SJSA1 (cell line): Measurements from ENCODE around the gene LHFPL2. TPM values are rescaled to one million over a fixed set of nuclear protein-coding genes. Genes with fewer than 3 reads are reported as not detected.

Experiments used
- DNase-seq, 2 experiments: peaks; one replicate each; pipeline ENCODE4 v3.0.0-alpha.2; 2015 to 2020; ENCODE audit warnings: low spot score in 2 of 2, low read depth in 1 of 2
- H3K27ac ChIP-seq: fragments of 250-450 bp; sonication (Bioruptor Pico); 2 replicates; pipeline ENCODE4 v1.5.1; 2020; ENCODE audit warnings: mild to moderate bottlenecking, moderate library complexity
- H3K27me3 ChIP-seq: fragments of 250-450 bp; sonication (Bioruptor Pico); replicated peaks from 2 replicates; pipeline ENCODE4 v1.5.1; 2020; ENCODE audit warnings: mild to moderate bottlenecking, moderate library complexity
- H3K36me3 ChIP-seq: fragments of 250-450 bp; sonication (Bioruptor Pico); 2 replicates; pipeline ENCODE4 v1.5.1; 2020; ENCODE audit warnings: mild to moderate bottlenecking
- H3K4me1 ChIP-seq: fragments of 250-450 bp; sonication (Bioruptor Pico); replicated peaks from 2 replicates; pipeline ENCODE4 v1.6.1; 2021; ENCODE audit warnings: mild to moderate bottlenecking
- H3K4me3 ChIP-seq: fragments of 250-450 bp; sonication (Bioruptor Pico); 2 replicates; pipeline ENCODE4 v1.5.1; 2020; ENCODE audit warnings: mild to moderate bottlenecking
- H3K9me3 ChIP-seq: fragments of 250-450 bp; sonication (Bioruptor Pico); replicated peaks from 2 replicates; pipeline ENCODE4 v1.5.1; 2020; ENCODE audit warnings: mild to moderate bottlenecking
- total RNA-seq: library from RNA; depleted of rRNA; stranded (reverse); fragments of >200 nt; shearing (Covaris generic); gene quantifications from 2 replicates; pipeline ENCODE4 v1.2.3, GENCODE V29; 2014

LHFPL2 gene
- total RNA-seq, 1 experiment from 2014 or later: 19.3 TPM

DNA sequence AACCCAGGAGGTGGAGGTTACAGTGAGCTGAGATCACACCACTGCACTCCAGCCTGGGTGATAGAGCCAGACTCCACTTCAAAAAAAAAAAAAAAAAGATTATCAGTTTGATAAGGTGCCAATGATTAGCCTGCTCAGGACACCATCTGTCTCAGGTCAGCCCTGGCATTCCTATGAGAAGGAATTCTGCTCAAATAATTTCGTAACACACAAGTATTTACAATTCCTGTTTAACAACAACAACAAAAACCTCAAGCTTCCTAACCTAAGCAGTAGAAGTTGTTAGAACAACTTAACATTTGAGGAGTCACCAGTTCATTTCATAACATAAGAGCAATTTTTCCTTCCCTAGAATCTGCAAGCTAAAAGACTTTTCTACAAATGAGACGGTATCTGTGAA is 85.0 kb downstream of the LHFPL2 start:
- Histone ChIP-seq H3K9me3 (no peaks in the 10 kb centered on the region), H3K4me1 (peaks cover 23% of the 10 kb centered on the region), H3K27ac (no peak overlapping the region), H3K4me3 (no peak overlapping the region), H3K27me3 (no peaks in the 10 kb centered on the region), H3K36me3 (no peaks in the 10 kb centered on the region)
- DNase-seq: no peak

DNA sequence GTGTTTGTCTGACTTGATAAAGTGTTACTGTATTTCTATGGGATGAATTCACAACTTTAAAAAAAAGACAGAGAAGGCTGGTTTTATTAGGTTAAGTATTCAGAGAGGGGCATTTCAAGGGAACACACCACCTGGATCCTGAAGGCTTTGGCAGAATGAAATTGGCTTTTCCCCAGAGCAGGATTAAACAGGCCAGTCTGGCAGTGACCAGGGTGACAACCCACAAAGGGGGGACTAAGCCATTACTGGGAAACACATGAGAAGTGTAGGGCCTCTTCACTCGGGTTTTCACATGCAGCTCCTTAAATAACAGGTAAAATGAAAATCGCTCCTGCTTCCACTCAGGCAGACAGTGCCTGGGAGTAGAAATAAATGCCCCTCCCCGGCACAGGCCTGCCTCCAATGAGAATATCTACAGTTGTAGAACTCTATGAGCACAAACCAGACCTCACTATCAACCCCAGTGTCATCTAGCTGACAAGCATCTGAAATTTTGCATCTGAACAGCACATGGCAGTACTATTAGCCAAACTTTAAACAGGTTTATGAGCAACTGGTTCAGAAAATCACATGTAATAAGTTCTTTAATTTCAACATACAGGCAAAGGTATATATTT is 85.8 kb downstream of the LHFPL2 start:
- Histone ChIP-seq H3K9me3 (no peaks in the 10 kb centered on the region), H3K27ac (no peak overlapping the region), H3K4me1 (peaks cover 16% of the 10 kb centered on the region), H3K36me3 (no peaks in the 10 kb centered on the region), H3K4me3 (no peak overlapping the region), H3K27me3 (no peaks in the 10 kb centered on the region)
- no peak for DNase-seq

DNA sequence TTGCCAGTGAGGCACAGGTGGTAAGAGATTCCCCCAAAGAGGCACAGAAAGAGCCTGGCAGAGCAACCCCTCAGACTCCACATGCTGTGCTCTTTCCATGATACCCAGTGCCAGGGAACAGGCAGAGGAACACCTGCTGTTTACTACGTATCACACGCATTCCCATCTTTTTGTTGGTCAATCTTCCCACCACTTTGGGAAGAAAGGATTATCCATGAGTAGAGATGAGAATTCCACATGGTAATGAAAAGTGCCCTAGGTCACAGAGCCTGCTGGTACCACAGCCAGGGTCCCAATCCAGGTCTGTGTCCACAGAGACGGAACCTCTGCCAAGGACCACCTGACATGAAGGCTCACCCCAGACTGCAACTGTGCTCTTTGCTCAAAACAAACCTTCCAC is 86.6 kb downstream of the LHFPL2 start:
- Histone ChIP-seq H3K9me3 (no peaks in the 10 kb centered on the region), H3K4me3 (no peak overlapping the region), H3K4me1 (peaks cover 7% of the 10 kb centered on the region), H3K27me3 (no peaks in the 10 kb centered on the region), H3K36me3 (no peaks in the 10 kb centered on the region), H3K27ac (no peak overlapping the region)
- no peak for DNase-seq

DNA sequence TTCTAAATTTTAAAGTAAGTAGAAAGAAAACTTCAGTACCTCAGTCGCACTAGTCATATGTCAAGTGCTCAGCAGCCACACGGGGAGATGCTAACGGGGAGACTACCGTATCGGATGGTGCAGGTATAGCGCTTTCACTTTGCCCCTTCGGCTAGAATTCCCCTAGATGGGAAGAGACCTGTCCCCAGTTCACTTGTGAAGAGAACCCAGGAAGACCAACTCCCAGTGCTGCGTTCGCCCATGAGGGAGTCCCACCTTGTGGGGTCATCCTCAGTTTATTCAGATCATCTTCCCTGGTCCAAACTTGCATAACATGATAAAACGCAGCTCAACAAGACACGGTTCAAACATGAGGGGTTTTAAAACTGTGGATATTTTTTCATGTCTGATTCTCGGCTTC is 87.3 kb downstream of the LHFPL2 start:
- H3K4me3 ChIP-seq: no peak overlapping the region
- no peak overlapping the region for H3K27ac ChIP-seq
- H3K4me1 ChIP-seq: no peaks in the 10 kb centered on the region; the same call in 1 of the 2 replicates
- no peak for DNase-seq
- no peaks in the 10 kb centered on the region for H3K36me3 ChIP-seq
- H3K27me3 ChIP-seq: no peaks in the 10 kb centered on the region
- H3K9me3 ChIP-seq: no peaks in the 10 kb centered on the region

DNA sequence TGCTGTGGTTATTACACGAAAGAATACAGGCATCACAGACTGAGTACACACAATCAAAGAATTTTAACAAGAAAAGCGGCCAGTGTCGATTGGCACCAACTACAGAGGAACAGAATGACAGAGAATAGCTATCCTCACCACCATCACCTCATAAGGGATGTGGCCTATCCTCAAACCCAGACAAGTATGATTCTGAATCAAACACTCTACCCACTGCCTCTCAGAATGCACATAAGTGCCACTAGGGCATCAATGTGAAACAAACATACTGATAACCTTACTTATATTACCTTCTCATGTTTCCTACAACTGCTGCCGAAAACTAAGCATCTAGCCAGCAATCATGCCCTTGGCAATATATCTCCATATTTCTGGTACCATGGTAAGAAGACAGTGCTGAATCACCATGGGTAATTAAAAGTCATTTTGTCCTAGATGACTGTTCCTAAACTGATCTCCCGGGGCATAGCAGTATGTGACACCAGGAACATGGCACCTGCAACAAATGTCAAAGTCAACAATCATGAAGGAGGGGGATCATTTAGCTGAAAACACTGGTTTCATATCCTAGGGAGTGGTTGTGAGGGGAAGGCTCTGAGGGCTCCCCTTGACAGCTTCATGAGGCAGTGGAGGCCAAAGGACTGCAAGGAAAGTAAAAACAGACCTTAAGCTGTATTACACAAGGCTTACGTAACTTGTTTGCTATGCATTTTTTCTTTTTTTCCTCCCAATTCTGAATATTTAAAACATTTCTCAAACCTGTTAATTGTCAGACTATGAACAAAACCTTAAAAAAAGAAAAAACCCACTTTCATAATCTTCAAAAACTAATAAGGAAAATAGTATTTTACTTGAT is 88.3 kb downstream of the LHFPL2 start:
- no peak overlapping the region for H3K4me3 ChIP-seq

DNA sequence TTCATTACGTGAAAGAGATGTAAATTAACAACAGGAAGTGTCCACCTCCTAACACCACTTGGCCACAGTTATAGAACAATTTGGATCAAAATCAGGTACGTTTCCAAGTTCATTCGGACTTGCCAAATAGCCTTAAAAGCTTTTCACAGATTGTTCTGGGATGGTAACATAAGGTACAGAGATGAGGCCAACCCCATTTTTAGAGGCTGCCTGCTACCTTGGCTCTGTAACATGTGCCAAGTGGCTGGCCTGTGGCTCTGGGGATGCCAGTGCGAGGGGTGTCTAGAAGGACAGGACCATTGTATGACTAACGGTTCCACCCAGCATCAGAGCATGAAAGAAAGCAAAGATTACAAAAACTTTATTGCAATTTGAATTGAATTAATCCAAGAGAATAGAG is 91.0 kb downstream of the LHFPL2 start:
- no peak for DNase-seq
- no peak overlapping the region for H3K4me3 ChIP-seq
- no peaks in the 10 kb centered on the region for H3K4me1 ChIP-seq
- H3K27ac ChIP-seq: no peak overlapping the region
- H3K27me3 ChIP-seq: no peaks in the 10 kb centered on the region
- H3K36me3 ChIP-seq: no peaks in the 10 kb centered on the region
- no peaks in the 10 kb centered on the region for H3K9me3 ChIP-seq

More for the DNA sequence above, 88.3 kb downstream of the LHFPL2 start:
- H3K27me3 ChIP-seq: no peaks in the 10 kb centered on the region
- DNase-seq: no peak
- no peaks in the 10 kb centered on the region for H3K4me1 ChIP-seq
- no peak overlapping the region for H3K27ac ChIP-seq
- H3K9me3 ChIP-seq: no peaks in the 10 kb centered on the region
- no peaks in the 10 kb centered on the region for H3K36me3 ChIP-seq

DNA sequence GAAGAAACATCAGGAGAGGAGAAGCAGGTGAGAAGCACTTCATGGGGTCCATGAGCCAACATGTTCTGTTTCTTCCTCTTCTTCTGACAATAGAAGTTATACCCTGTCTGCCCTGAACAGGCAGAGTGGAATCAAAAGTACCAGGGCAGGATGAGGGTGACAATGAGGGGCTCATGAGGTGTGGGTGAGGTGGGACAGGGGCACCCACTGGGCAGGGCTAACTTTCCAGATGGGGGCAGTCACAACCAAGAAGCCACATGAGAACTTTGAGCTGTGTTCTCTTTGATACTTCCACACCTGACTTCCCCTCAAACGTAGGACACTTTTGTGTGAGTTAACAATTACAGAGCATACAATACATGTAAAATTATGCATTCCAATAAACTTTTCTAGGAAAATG is 92.7 kb downstream of the LHFPL2 start:
- no peaks in the 10 kb centered on the region for H3K27me3 ChIP-seq
- H3K4me1 ChIP-seq: peaks cover 8% of the 10 kb centered on the region
- H3K4me3 ChIP-seq: no peak overlapping the region
- H3K9me3 ChIP-seq: no peaks in the 10 kb centered on the region
- no peak overlapping the region for H3K27ac ChIP-seq
- no peak for DNase-seq
- H3K36me3 ChIP-seq: no peaks in the 10 kb centered on the region

DNA sequence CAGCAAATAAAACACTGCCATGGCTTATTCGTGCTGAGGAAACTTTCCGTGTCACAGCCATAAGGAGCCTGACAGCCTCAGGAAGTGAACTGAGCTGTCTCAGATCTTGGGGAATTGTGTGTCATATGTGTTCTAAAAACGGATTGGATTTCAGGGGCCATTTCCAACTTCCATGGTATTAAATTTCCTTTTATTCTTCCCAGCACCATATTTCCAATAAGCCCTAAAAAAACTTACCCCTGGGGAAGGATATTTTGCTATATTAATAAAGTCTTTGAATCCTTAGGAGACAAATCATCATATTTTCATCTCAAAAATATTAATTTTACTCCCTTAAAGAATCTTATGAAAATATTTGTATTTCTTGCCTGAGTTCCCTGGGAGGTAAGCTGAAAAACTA is 93.9 kb downstream of the LHFPL2 start:
- Histone ChIP-seq H3K4me3 (no peak overlapping the region), H3K27me3 (no peaks in the 10 kb centered on the region), H3K4me1 (peaks cover 20% of the 10 kb centered on the region), H3K9me3 (no peaks in the 10 kb centered on the region), H3K27ac (no peak overlapping the region), H3K36me3 (no peaks in the 10 kb centered on the region)
- no peak for DNase-seq

DNA sequence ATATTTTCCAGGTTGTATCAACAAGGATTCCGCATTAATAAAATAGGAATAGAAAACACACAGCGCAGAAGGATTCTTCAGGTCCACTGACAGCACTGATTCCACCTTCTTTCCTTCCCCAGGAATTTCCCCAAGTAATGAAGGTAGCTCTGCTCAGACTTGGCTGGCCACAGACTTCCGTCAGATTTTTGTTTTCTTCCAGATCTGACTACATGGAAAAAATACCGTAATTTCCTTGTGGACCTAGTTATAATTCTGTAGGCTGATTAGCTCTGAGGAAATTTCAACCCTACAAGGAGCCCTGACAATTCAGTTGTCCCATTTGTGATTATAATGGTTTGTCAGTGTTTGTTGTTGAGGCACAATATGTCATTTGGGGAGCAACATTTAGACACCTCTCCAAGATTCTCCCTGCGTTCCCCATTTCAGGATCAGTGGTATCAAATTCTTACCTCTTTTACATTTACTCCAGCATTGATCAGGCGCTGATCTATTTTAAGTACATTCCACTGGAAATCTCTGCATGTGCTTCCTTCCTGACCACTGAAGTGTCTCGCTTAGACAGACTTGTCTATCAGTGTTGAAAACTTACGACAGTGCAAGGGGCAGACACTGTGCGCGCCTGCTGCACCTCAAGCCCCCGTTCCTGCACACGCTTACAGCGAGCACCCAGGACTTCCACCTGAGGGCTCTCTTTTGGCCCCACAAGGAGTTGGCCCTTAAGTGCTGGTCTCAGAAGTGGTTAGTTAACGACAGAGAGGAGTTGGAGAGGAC is 94.8 kb downstream of the LHFPL2 start:
- Histone ChIP-seq H3K9me3 (no peaks in the 10 kb centered on the region), H3K27ac (no peak overlapping the region), H3K27me3 (no peaks in the 10 kb centered on the region), H3K4me3 (no peak overlapping the region), H3K4me1 (peaks cover 26% of the 10 kb centered on the region), H3K36me3 (no peaks in the 10 kb centered on the region)
- no peak for DNase-seq

DNA sequence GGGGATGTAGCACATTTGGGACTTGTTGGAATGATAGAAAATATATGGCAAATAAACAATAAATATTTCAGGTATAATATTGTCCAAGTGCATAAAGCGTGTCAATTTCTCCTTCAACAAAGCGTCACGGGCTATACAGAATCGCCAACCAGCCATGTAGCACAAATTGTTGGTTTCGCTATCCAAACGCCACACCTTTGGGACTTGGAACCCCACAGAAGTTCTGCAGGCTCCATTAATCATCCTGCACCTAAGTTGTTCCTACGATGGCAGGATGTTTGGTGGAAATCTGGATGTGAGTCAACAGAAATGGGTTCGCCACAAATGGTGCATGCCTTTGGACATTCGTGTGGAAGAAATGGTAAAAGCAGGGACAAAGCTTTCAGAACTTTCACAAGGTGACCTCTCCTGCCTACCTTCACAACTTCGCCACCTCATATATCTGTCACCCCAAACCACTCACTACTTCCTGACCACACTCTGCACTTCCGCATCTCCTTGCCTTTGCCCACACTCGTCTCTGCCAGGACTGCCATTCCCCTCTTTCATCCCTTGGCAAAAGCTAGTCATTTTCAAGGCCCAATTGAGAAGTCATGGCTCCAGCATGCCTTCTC is 95.7 kb downstream of the LHFPL2 start:
- H3K4me3 ChIP-seq: no peak overlapping the region
- no peaks in the 10 kb centered on the region for H3K9me3 ChIP-seq
- no peaks in the 10 kb centered on the region for H3K27me3 ChIP-seq
- no peak overlapping the region for H3K27ac ChIP-seq
- H3K36me3 ChIP-seq: no peaks in the 10 kb centered on the region
- peaks cover 35% of the 10 kb centered on the region for H3K4me1 ChIP-seq
- no peak for DNase-seq

DNA sequence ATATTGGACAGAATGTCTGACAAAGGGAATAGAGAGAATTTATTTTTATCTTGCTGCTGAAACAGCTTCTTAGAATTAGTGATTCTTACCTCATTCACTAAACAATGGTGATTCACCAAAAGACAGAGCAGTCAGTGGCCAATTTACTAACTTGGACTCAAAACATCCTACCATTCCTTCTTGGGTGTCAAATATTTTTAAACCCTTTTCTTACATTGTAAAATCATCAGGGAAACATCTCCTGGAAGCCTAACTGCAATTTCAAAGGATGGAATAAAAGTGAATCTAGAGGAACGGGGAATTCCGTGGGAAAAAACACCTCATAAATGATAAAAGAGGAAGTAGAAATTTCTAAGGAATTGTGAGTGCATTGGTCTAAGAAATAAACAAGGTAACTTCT is 97.7 kb downstream of the LHFPL2 start:
- no peaks in the 10 kb centered on the region for H3K36me3 ChIP-seq
- peaks cover 55% of the 10 kb centered on the region for H3K4me1 ChIP-seq
- peak in 1 of 2 experiments; percentile 74 for DNase-seq
- H3K27ac ChIP-seq: peak overlapping the region; percentile 66
- H3K4me3 ChIP-seq: no peak overlapping the region
- H3K27me3 ChIP-seq: no peaks in the 10 kb centered on the region
- no peaks in the 10 kb centered on the region for H3K9me3 ChIP-seq

DNA sequence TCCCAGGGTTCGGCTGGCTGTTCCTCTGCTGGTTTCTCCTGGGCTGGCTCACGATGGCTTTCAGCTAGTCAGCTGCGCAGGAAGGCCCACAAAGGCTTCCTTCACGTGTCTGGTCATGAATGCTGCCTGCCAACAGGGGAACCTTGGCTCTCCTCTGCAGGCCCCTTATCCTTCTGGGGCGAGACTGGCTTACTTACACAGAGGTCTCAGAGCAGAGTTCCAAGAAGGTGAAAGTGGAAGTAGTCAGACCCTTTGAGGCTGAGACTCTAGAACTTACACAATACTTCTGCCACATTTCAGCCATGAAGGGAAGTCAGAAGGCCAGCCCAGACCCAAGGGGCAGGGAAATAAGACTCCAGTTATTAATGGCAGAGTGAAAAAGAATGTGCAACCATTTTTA is 99.5 kb downstream of the LHFPL2 start:
- H3K4me3 ChIP-seq: no peak overlapping the region
- H3K36me3 ChIP-seq: no peaks in the 10 kb centered on the region
- no peaks in the 10 kb centered on the region for H3K27me3 ChIP-seq
- H3K27ac ChIP-seq: peak overlapping the region; percentile 94
- DNase-seq: no peak
- H3K9me3 ChIP-seq: no peaks in the 10 kb centered on the region
- H3K4me1 ChIP-seq: peaks cover 73% of the 10 kb centered on the region

DNA sequence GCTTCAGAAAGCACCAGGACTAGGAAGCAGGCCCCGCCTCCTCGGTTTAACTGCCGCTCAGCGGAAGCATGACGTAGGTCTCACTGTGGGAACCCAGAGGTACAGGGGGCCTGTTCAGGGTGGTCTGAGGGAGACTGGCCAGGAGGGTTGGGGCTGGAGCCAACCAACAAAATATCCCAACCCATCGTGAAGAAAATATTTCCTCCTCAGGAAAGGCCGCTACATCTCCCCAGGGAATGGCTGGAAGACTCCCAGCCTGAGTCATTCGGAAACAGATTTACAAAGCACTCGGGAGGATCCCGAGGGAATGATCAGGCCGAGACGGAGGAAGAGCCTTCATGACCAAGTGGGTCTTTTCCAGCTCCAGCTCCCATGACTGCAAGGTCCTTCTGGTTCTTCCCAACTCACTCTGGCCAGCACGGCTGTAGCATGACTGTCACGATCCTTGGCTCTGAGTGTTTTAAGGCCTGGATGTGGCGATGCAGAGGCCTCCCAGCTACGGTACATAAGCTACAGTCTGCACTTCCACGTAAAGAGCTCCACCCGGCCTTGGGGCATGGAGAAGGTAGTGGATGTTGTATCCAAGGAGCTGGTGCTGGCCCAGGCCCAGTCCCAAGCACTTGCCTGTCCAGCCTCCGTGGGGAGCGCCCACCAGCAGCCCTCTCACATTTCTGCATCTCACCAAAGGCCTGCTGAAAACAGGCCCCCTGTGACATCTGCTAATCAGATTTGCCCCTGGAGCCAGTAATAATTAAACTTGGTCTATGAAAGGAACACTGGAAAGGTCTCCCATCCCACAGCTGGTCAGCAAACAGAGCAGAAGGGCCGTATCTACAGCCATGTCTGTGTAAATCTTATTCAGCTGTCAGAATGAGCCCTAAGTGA is 100.6 kb downstream of the LHFPL2 start:
- H3K36me3 ChIP-seq: no peaks in the 10 kb centered on the region
- peak; percentile 97 for DNase-seq
- no peaks in the 10 kb centered on the region for H3K9me3 ChIP-seq
- no peaks in the 10 kb centered on the region for H3K27me3 ChIP-seq
- H3K27ac ChIP-seq: peak overlapping the region; percentile 94
- H3K4me3 ChIP-seq: no peak overlapping the region
- peaks cover 78% of the 10 kb centered on the region for H3K4me1 ChIP-seq
